Astrocyte of the cerebellum (primary cell): ENCODE results near the gene ANKMY1.

Experiments
- DNase-seq: peaks from one replicate; pipeline ENCODE4 v3.0.0-alpha.2; 2011; ENCODE audit warnings: low read depth
- H3K4me3 ChIP-seq: 2 replicates; pipeline ENCODE4 v1.5.1; 2011; ENCODE audit warnings: mild to moderate bottlenecking, low read depth, low read length, moderate library complexity
- CTCF ChIP-seq: IDR thresholded peaks from 2 replicates; pipeline ENCODE4 v1.5.1; 2012; ENCODE audit warnings: low read length, low read depth, moderate library complexity, mild to moderate bottlenecking; ENCODE audit errors: missing control alignments
- in situ Hi-C: cut with HindIII; loops from 2 replicates; pipeline ENCODE4 v1.10.0; 2017; ENCODE audit warnings: low sequenced_read_pairs

Gene ANKMY1

GRCh38 chr2:240575101-240575965, 17.5 kb upstream of the ANKMY1 start:
- no peak for TF ChIP-seq CTCF
- no peak overlapping the region for H3K4me3 ChIP-seq
- in situ Hi-C loops: no loop called here
- DNase-seq: no peak

GRCh38 chr2:240574386-240575100, 16.8 kb upstream of the ANKMY1 start:
- no peak for TF ChIP-seq CTCF
- DNase-seq: no peak
- in situ Hi-C loops: no loop called here
- no peak overlapping the region for H3K4me3 ChIP-seq

- no peak overlapping the region for H3K4me3 ChIP-seq
- no peak for TF ChIP-seq CTCF
- in situ Hi-C loops: no loop called here
- no peak for DNase-seq
Observed at GRCh38 chr2:240573516-240574385, 16.0 kb upstream of the ANKMY1 start.

- no peak for DNase-seq
- in situ Hi-C loops: no loop called here
- no peak for TF ChIP-seq CTCF
- no peak overlapping the region for H3K4me3 ChIP-seq
Observed at GRCh38 chr2:240573071-240573515, 15.3 kb upstream of the ANKMY1 start.

GRCh38 chr2:240572141-240573031, 14.6 kb upstream of the ANKMY1 start:
- no peak for TF ChIP-seq CTCF
- no peak overlapping the region for H3K4me3 ChIP-seq
- no peak for DNase-seq
- in situ Hi-C loops: no loop called here
